Body of pancreas (tissue), 4 donors: Measurements from ENCODE around the gene HOXD12.

Experiments used
- CTCF ChIP-seq, 7 experiments: fragments of 450-650 bp in 4 of 7; fragments of 200-600 bp in 3 of 7; sonication (generic) in 3 of 7; IDR thresholded peaks; one replicate each; pipeline ENCODE4 v1.5.1; 2016 to 2019; ENCODE audit warnings: antibody characterized with exemption in 7 of 7
- POLR2A ChIP-seq, 3 donors: fragments of 450-650 bp; IDR thresholded peaks; one replicate each; pipeline ENCODE4 v1.6.1; 2016; ENCODE audit warnings: antibody characterized with exemption in 3 of 3, mild to moderate bottlenecking in 2 of 3

GRCh38 chr2:176074919-176075425 lies 24.6 kb upstream of the HOXD12 start:
- no peak for TF ChIP-seq CTCF (IDR thresholded peaks at IDR 0.05)
- no peak for TF ChIP-seq POLR2A (IDR thresholded peaks at IDR 0.05)
